Activated T-helper 2 cell treated with anti-CD3 and anti-CD28 coated beads, Interferon-gamma antibody, Interleukin-2, Interleukin-4, amounts not matched to agents 10 μg/mL and 5 μg/mL and 100 μg/mL, durations not matched to agents 14 hours and 24 hours and 36 hours (primary cell): ENCODE measurements around the gene ARMC2. TPM values are rescaled to one million over a fixed set of nuclear protein-coding genes. Genes with fewer than 3 reads are reported as not detected.
"Not testable (repeated sequence)": the region's sequence is repeated elsewhere in the genome, so short reads cannot be mapped to it uniquely, and the experiment has no call there.

Experiments used
- DNase-seq: peaks from one replicate; pipeline ENCODE4 v3.0.0; 2021; ENCODE audit warnings: low spot score
- H3K27ac Mint-ChIP-seq: one replicate; pipeline ENCODE4 v1.8.0; 2021; ENCODE audit warnings: mixed read lengths
- H3K27me3 Mint-ChIP-seq: one replicate; pipeline ENCODE4 v1.8.0; 2021; ENCODE audit warnings: low read depth, mixed read lengths
- H3K36me3 Mint-ChIP-seq: one replicate; pipeline ENCODE4 v1.8.0; 2021; ENCODE audit warnings: low read depth, mixed read lengths
- H3K4me1 Mint-ChIP-seq: one replicate; pipeline ENCODE4 v1.8.0; 2021; ENCODE audit warnings: low read depth, mixed read lengths
- H3K4me3 Mint-ChIP-seq: one replicate; pipeline ENCODE4 v1.8.0; 2021; ENCODE audit warnings: low read depth, mild to moderate bottlenecking, moderate library complexity, mixed read lengths
- H3K9me3 Mint-ChIP-seq: one replicate; pipeline ENCODE4 v1.8.0; 2021; ENCODE audit warnings: mixed read lengths
- intact Hi-C: fragments of 100-400 bp; cut with micrococcal nuclease; formaldehyde crosslinking; loops from one replicate; pipeline ENCODE4 v1.15.1; 2023
- total RNA-seq: library from RNA; stranded (reverse); gene quantifications from 2 replicates; pipeline ENCODE4 v1.2.3, GENCODE V29; 2022

Gene ARMC2
- total RNA-seq, 1 donor from 2014 or later, result 2.7 TPM

DNA sequence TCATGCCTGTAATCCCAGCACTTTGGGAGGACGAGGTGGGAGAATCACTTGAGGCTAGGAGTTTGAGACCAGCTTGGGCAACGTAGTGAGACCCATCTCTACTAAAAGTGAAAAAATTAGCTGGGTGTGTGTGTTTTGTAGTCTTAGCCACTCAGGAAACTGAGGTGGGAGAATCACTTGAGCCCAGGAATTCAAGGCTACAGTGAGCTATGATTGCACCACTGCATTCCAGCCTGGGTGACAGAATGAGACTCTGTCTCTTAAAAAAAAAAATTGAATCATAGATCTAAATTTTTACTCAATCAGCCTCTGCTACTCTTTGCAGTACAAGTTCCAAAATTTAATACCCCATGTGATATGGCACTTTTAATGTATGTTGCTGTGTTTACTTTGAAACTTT lies 121.6 kb downstream of the ARMC2 start:
- Mint-ChIP-seq H3K27me3 (peaks cover 5% of the 10 kb centered on the region), H3K27ac (no peak overlapping the region), H3K36me3 (no peaks in the 10 kb centered on the region), H3K4me3 (no peak overlapping the region), H3K9me3 (no peaks in the 10 kb centered on the region), H3K4me1 (peaks cover 26% of the 10 kb centered on the region)
- intact Hi-C loops, result no loop called here
- no peak for DNase-seq

DNA sequence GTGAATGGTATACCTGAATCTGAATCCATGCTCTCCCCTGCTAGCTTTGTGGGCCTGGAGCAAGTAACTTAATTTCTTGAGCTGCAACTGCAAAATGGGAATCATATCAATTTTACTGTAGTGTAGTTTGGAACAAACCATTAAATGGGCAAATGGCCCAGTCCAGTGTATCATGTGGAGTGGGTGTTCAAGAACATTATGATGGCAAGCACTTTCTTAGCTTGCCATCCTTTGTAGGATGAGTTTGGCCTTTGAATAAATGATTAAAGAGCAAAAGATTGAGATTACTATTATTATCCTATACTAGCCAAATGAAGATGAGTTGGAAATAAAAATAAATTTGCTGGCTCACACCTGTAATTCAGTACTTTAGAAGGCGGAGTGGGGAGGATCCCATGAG lies 126.0 kb downstream of the ARMC2 start:
- no peak overlapping the region for H3K27ac Mint-ChIP-seq
- no peak for DNase-seq
- peaks cover 28% of the 10 kb centered on the region for H3K27me3 Mint-ChIP-seq
- no peak overlapping the region for H3K4me3 Mint-ChIP-seq
- peaks cover 12% of the 10 kb centered on the region for H3K4me1 Mint-ChIP-seq
- intact Hi-C loops, result no loop called here
- peaks cover 10% of the 10 kb centered on the region for H3K9me3 Mint-ChIP-seq
- H3K36me3 Mint-ChIP-seq, result no peaks in the 10 kb centered on the region

DNA sequence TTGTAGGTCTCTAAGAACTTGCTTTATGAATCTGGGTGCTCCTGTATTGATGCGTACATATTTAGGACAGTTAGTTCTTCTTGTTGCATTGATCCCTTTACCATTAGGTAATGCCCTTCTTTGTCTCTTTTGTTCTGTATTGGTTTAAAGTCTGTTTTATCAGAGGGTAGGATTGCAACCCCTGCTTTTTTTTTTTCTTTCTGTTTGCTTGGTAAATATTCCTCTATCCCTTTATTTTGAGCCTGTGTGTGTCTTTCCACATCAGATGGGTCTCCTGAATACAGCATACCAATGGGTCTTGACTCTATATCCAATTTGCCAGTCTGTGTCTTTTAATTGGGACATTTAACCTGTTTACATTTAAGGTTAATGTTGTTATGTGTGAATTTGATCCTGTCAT lies 130.4 kb downstream of the ARMC2 start:
- peaks cover 39% of the 10 kb centered on the region for H3K27me3 Mint-ChIP-seq
- DNase-seq, H3K27ac Mint-ChIP-seq, H3K4me1 Mint-ChIP-seq, intact Hi-C loops, H3K36me3 Mint-ChIP-seq, H3K4me3 Mint-ChIP-seq: not testable (repeated sequence)
- H3K9me3 Mint-ChIP-seq, result peaks cover 10% of the 10 kb centered on the region

DNA sequence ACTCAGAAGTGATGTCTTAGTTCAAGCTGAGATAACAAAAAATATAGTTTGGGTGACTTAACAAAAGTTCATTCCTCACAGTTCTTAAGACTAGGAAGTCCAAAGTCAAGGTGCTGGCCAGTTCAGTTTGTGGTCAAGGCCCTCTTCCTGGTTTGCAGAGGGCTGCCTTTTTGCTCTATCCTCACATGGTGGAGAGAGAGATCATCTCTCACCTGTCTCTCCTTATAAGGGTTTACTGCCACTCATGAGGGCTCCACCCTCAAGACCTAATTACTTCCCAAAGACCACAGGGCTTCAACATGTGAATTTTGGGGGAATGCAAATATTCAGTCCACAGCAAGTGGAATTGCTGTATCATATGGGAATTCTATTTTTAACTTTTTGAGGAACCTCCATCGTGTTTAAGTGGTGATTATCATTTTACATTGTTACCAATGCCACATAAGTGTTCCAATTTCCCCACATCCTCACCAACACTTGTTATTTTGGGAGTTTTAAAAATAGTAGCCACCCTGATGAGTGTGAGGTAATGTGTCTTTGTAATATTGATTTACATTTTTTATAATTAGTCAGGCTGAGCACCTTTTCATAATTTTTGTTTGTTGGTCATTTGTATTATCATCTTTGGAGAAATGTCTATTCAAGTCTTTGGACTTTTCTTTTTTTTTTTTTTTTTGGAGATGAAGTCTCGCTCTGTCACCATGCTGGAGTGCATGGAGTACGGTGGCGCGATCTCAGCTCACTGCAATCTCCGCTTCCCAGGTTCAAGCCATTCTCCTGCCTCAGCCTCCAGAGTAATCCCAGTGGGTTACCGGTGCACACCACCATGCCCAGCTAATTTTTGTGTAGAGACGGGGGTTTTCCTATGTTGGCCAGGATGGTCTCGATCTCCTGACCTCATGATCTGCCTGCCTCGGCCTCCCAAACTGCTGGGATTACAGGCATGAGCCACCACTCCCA lies 134.2 kb downstream of the ARMC2 start:
- Mint-ChIP-seq H3K36me3 (peaks cover 13% of the 10 kb centered on the region), H3K4me3 (no peak overlapping the region), H3K4me1 (peaks cover 2% of the 10 kb centered on the region), H3K27ac (no peak overlapping the region), H3K27me3 (peaks cover 21% of the 10 kb centered on the region), H3K9me3 (no peaks in the 10 kb centered on the region)
- no peak for DNase-seq
- intact Hi-C loops, result no loop called here

DNA sequence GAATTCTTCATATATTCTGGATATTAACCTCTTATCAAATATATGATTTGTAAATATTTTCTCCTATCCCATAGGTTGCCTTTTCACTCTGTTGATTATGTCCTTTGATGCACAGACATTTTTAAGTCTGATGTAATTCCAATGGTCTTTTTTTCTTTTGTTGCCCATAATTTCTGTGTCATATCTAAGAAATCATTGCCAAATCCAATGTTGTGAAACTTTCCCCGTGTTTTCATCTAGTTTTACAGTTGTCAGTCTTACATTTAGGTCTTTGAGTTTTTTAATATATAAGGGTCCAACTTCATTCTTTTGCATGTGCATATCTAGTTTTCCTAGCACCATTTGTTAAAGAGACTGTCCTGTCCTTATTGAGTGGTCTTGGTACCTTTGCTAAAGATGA lies 134.9 kb downstream of the ARMC2 start:
- Mint-ChIP-seq H3K27ac (no peak overlapping the region), H3K4me1 (peaks cover 2% of the 10 kb centered on the region), H3K36me3 (peaks cover 17% of the 10 kb centered on the region), H3K27me3 (peaks cover 14% of the 10 kb centered on the region), H3K9me3 (no peaks in the 10 kb centered on the region), H3K4me3 (no peak overlapping the region)
- no peak for DNase-seq
- intact Hi-C loops, result no loop called here

DNA sequence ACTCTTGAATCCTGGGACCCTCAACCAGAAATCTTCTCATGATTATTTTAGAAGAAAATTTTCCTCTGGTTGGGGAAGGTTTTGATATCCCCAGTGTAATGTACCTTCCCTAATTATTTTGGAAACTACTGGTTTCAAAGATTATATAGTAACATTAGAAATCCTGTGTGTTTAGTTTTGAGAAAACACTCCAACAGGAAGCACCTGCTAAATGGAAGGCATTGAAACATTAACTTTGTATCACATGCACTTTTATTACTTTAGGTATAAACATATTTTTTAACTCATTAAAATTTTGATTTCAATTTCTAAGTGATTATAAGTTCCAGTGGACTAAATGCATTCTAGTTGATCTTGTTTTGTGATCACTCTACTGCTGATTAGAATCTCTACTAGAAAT lies 137.1 kb downstream of the ARMC2 start:
- H3K4me1 Mint-ChIP-seq, result no peaks in the 10 kb centered on the region
- no peaks in the 10 kb centered on the region for H3K9me3 Mint-ChIP-seq
- no peak for DNase-seq
- peaks cover 4% of the 10 kb centered on the region for H3K27me3 Mint-ChIP-seq
- H3K27ac Mint-ChIP-seq, result no peak overlapping the region
- intact Hi-C loops, result no loop called here
- H3K4me3 Mint-ChIP-seq, result no peak overlapping the region
- H3K36me3 Mint-ChIP-seq, result peaks cover 32% of the 10 kb centered on the region

DNA sequence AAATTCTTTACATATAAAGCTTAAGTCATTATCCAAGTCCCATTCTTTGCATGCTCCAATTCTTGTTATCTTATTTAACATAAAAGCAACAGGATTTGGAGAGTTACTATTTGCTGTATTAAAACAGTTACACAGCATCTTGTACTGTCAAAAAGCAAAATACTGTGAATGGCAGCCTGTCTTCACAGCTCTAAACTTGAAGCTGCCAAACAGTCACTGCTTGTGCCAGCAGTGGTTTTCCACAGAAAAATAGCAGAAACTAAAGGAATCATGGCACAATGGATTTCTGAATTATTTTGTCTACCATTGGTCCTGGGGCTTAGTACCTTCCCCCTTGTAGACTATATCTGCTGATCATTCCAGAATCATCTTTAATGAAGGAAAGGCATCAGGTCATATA lies 138.9 kb downstream of the ARMC2 start:
- no peak for DNase-seq
- H3K27me3 Mint-ChIP-seq, result no peaks in the 10 kb centered on the region
- no peak overlapping the region for H3K4me3 Mint-ChIP-seq
- intact Hi-C loops, result no loop called here
- no peaks in the 10 kb centered on the region for H3K9me3 Mint-ChIP-seq
- no peaks in the 10 kb centered on the region for H3K4me1 Mint-ChIP-seq
- no peak overlapping the region for H3K27ac Mint-ChIP-seq
- peaks cover 47% of the 10 kb centered on the region for H3K36me3 Mint-ChIP-seq

DNA sequence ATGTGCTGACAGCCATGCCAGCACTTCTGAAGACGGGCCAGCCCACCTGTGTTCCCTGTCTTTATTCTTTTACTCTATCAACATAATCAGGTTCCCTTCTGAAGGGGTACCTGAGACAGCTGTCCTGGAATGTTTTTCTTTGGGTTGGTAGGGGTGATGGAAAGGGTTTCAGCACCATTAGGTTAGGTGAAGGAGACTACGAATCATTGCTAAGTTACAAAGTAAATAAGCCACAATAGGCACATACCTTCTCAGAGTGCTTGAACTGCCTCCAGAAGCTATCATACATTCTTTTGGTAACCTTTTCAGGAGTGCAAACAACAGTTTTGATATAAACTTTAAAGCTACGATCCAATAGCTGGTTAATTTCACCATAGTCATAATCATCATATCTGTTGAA lies 140.1 kb downstream of the ARMC2 start:
- Mint-ChIP-seq H3K4me1 (no peaks in the 10 kb centered on the region), H3K36me3 (peaks cover 51% of the 10 kb centered on the region), H3K4me3 (no peak overlapping the region)

DNA sequence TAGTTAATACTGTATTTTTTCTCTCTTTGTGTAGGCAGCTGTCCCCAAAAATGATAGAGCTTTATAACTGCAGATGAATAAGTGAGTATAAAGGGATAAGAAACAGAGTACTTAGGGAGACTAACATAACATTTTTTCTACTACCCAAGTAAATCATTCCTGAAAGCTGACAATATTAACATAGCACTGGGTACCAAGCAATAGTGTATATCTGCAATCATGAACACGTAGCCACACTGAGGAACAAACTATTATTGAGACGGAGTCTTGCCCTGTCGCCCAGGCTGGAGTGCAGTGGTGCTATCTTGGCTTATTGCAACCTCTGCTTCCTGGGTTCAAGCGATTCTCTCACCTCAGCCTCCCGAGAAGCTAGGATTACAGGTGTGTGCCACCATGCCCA lies 140.5 kb downstream of the ARMC2 start:
- Mint-ChIP-seq H3K27ac (no peak overlapping the region), H3K4me3 (no peak overlapping the region), H3K36me3 (peaks cover 56% of the 10 kb centered on the region), H3K27me3 (no peaks in the 10 kb centered on the region), H3K4me1 (no peaks in the 10 kb centered on the region), H3K9me3 (no peaks in the 10 kb centered on the region)
- no peak for DNase-seq
- intact Hi-C loops, result no loop called here

More for the DNA sequence above, 140.1 kb downstream of the ARMC2 start:
- Mint-ChIP-seq H3K27me3 (no peaks in the 10 kb centered on the region), H3K9me3 (no peaks in the 10 kb centered on the region), H3K27ac (no peak overlapping the region)
- intact Hi-C loops, result no loop called here
- DNase-seq, result no peak

DNA sequence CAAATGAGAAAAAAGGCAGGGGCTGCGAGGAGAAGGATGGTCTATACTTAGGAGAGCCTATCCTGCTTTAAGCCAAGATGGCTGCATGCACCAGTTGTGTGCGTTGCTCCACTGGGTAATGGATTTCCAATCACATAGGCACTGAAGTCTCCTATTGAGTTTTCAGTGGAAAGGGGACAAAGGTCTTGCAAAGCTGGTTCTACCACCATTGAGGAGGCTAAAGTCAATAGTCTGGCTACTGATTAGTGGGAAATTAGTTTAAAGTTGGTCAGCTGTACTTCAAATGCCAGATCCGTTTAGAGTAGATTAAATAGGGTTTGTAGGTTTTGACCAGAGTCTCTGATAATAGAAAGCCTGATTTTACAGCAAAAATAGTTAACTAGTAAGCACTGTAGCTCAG lies 141.5 kb downstream of the ARMC2 start:
- intact Hi-C loops, result no loop called here
- DNase-seq, result no peak
- H3K36me3 Mint-ChIP-seq, result peaks cover 56% of the 10 kb centered on the region
- no peaks in the 10 kb centered on the region for H3K27me3 Mint-ChIP-seq
- H3K9me3 Mint-ChIP-seq, result no peaks in the 10 kb centered on the region
- no peak overlapping the region for H3K4me3 Mint-ChIP-seq
- no peak overlapping the region for H3K27ac Mint-ChIP-seq
- no peaks in the 10 kb centered on the region for H3K4me1 Mint-ChIP-seq

DNA sequence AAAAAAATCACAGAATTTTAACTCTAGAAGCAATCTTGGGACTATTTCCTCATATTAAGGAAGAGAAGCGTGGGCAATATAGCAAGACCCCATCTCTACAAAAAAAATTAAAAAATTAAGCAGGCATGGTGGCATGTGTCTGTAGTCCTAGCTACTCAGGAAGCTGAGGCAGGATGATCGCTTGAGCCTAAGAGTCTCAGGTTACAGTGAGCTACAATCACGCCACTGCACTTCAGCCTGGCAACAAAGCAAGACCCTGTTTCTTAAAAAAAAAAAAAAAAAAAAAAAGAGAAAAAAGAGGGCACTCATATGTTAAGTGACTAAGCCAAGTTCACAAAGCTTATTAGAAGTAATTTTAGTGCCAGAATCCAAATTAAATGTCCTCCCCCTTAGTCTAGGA lies 145.7 kb downstream of the ARMC2 start:
- Mint-ChIP-seq H3K4me1 (no peaks in the 10 kb centered on the region), H3K9me3 (no peaks in the 10 kb centered on the region), H3K4me3 (no peak overlapping the region), H3K27me3 (no peaks in the 10 kb centered on the region), H3K27ac (no peak overlapping the region), H3K36me3 (peaks cover 56% of the 10 kb centered on the region)
- intact Hi-C loops, result no loop called here
- DNase-seq, result no peak

DNA sequence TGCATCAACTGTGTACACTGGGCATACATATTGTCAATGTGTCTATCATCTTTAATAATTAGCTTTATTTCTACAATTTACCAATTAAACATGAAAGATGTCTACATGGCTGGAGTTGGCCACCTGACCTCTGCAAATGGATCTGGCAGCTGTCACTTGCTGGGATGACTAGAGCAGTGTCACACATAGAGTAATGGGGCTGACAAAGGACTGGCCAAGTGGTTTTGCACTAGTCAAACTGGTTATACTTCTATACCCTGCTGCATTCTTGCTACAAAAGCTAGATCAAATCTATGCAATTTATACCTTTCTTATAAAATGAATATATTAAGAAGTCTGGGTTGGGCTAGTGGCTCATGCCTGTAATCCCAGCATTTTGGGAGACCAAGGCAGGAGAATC lies 147.1 kb downstream of the ARMC2 start:
- Mint-ChIP-seq H3K4me3 (no peak overlapping the region), H3K36me3 (peaks cover 58% of the 10 kb centered on the region), H3K4me1 (no peaks in the 10 kb centered on the region), H3K9me3 (no peaks in the 10 kb centered on the region), H3K27me3 (no peaks in the 10 kb centered on the region), H3K27ac (no peak overlapping the region)
- intact Hi-C loops, result no loop called here
- DNase-seq, result no peak

DNA sequence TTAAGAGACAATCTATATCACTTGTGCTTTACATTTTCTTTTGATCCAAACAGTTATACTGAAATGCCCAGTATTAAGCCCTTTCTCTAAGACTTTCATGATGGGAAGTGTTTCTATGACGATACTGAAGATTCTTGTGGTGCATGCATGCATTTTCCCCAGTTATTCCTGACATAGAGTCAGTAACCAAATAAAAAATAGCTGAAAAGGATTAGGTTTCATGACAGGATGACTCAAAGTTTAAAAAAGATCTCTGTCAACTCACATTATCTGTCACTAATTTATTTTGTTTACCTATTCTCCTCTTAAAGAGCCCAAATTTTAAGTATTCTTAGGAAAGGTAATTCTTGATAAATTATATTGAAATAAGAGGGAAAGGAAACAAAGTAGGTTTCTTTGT lies 148.0 kb downstream of the ARMC2 start:
- Mint-ChIP-seq H3K27me3 (no peaks in the 10 kb centered on the region), H3K27ac (no peak overlapping the region), H3K36me3 (peaks cover 51% of the 10 kb centered on the region), H3K4me1 (no peaks in the 10 kb centered on the region), H3K9me3 (no peaks in the 10 kb centered on the region), H3K4me3 (no peak overlapping the region)
- DNase-seq, result no peak
- intact Hi-C loops, result no loop called here
